HCT116 (cell line): Measurements from ENCODE around the gene TUNAR.
A peak's percentile ranks its signal among the peaks of the same experiment; 100 is the strongest.

Experiments
- EZH2 ChIP-seq: fragments of 200-600 bp; sonication (generic); IDR thresholded peaks from 2 replicates; pipeline ENCODE4 v1.6.1; 2017; ENCODE audit warnings: antibody characterized with exemption, mixed run types
- TF ChIP-seq, protein P1 (sequence below), 3 experiments: fragments of 200-600 bp in 1 of 3; sonication (generic) in 1 of 3; IDR thresholded peaks in 2 of 3; conservative IDR thresholded peaks in 1 of 3; 2 replicates each; pipeline ENCODE4 v1.5.1; 2012 to 2017; ENCODE audit warnings: low read depth in 2 of 3, low read length in 2 of 3, antibody characterized with exemption in 1 of 3, borderline replicate concordance in 1 of 3, control low read depth in 1 of 3, mild to moderate bottlenecking in 1 of 3, mixed read lengths in 1 of 3, mixed run types in 1 of 3, moderate library complexity in 1 of 3; ENCODE audit not compliant: insufficient read depth in 1 of 3
- TF ChIP-seq, protein P2 (sequence below): IDR thresholded peaks from 2 replicates; pipeline ENCODE4 v1.6.1; 2012; ENCODE audit warnings: low read depth
- TF ChIP-seq, protein P3 (sequence below): IDR thresholded peaks from 2 replicates; pipeline ENCODE4 v1.6.1; 2011; ENCODE audit warnings: mild to moderate bottlenecking, low read length, moderate library complexity; ENCODE audit not compliant: insufficient replicate concordance; ENCODE audit errors: extremely low read depth

DNA sequence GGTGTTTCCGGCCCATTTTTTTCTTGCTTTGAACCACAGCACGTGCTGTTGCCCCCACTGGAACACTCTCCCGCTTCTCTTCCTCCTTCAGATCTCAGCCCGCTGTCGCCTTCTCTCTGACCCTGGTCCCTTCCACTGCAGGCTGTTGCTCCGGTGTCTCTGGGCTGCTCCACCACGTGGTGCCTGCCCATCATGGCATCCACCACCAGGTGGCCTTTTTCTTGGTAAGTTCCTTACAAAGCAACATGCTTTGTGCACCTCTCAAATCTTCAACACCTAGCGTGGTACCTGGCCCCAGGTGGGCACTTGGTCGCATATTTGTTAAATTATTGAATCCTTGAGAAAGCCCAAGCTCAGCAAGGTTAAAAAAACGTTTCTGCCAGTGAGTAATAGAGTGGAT, 19.1 kb downstream of the TUNAR start:
- TF ChIP-seq, protein P1, sequence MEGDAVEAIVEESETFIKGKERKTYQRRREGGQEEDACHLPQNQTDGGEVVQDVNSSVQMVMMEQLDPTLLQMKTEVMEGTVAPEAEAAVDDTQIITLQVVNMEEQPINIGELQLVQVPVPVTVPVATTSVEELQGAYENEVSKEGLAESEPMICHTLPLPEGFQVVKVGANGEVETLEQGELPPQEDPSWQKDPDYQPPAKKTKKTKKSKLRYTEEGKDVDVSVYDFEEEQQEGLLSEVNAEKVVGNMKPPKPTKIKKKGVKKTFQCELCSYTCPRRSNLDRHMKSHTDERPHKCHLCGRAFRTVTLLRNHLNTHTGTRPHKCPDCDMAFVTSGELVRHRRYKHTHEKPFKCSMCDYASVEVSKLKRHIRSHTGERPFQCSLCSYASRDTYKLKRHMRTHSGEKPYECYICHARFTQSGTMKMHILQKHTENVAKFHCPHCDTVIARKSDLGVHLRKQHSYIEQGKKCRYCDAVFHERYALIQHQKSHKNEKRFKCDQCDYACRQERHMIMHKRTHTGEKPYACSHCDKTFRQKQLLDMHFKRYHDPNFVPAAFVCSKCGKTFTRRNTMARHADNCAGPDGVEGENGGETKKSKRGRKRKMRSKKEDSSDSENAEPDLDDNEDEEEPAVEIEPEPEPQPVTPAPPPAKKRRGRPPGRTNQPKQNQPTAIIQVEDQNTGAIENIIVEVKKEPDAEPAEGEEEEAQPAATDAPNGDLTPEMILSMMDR (IDR thresholded peaks at IDR 0.05 in 2 of 3, conservative IDR thresholded peaks at IDR 0.05 in 1 of 3; ENCODE audit: borderline replicate concordance in 1 of 3, insufficient read depth in 1 of 3, low read depth in 2 of 3, low read length in 2 of 3) = peak; percentile 20 to 70 (median 62); a peak in 5 of 6 replicates
- TF ChIP-seq, protein P2, sequence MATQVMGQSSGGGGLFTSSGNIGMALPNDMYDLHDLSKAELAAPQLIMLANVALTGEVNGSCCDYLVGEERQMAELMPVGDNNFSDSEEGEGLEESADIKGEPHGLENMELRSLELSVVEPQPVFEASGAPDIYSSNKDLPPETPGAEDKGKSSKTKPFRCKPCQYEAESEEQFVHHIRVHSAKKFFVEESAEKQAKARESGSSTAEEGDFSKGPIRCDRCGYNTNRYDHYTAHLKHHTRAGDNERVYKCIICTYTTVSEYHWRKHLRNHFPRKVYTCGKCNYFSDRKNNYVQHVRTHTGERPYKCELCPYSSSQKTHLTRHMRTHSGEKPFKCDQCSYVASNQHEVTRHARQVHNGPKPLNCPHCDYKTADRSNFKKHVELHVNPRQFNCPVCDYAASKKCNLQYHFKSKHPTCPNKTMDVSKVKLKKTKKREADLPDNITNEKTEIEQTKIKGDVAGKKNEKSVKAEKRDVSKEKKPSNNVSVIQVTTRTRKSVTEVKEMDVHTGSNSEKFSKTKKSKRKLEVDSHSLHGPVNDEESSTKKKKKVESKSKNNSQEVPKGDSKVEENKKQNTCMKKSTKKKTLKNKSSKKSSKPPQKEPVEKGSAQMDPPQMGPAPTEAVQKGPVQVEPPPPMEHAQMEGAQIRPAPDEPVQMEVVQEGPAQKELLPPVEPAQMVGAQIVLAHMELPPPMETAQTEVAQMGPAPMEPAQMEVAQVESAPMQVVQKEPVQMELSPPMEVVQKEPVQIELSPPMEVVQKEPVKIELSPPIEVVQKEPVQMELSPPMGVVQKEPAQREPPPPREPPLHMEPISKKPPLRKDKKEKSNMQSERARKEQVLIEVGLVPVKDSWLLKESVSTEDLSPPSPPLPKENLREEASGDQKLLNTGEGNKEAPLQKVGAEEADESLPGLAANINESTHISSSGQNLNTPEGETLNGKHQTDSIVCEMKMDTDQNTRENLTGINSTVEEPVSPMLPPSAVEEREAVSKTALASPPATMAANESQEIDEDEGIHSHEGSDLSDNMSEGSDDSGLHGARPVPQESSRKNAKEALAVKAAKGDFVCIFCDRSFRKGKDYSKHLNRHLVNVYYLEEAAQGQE = no peak
- no peak for TF ChIP-seq EZH2
- TF ChIP-seq, protein P3, sequence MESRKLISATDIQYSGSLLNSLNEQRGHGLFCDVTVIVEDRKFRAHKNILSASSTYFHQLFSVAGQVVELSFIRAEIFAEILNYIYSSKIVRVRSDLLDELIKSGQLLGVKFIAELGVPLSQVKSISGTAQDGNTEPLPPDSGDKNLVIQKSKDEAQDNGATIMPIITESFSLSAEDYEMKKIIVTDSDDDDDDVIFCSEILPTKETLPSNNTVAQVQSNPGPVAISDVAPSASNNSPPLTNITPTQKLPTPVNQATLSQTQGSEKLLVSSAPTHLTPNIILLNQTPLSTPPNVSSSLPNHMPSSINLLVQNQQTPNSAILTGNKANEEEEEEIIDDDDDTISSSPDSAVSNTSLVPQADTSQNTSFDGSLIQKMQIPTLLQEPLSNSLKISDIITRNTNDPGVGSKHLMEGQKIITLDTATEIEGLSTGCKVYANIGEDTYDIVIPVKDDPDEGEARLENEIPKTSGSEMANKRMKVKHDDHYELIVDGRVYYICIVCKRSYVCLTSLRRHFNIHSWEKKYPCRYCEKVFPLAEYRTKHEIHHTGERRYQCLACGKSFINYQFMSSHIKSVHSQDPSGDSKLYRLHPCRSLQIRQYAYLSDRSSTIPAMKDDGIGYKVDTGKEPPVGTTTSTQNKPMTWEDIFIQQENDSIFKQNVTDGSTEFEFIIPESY = no peak
